Measurements from ENCODE around the gene DNAH14.

DNAH14 gene

DNA sequence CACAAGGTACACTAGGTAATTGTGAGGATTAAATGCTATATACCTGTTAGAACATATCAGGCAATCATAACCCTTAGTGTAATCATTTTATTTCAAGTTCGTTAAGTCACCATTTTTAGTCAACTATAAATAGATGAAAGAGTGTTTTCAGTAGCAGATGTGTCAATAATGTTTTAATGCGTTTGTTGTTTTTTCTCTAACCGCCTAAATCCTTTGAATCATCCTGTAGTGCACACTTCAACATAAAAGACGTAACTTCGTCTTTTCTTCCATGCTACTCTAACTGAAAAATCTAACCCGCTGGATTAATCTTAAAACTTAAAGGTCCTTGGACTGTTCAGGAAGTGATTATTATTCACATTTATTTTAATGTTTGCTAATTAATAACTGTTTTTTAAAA lies 505.6 kb downstream of the DNAH14 start:
- no peak for DNase-seq

DNA sequence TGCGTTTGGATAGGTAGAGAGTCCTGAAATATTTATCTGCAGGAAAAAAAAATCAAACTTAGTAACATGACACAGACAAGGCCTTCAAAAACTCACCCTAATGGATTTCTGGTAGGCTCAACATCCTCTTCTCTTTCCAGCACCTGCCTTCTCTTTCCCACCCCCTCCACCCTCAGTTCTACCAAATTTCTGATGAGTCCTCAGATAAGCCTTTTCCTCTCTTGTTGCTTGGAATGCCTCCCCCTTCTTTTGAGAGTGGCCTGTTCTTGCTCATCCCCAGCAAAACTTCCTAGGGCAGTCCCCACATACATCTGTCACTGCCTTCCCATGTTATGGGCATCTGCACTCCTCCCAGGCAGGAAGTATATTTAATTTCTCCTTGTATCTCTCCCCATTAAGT lies 506.0 kb downstream of the DNAH14 start:
- DNase-seq, result no peak

DNA sequence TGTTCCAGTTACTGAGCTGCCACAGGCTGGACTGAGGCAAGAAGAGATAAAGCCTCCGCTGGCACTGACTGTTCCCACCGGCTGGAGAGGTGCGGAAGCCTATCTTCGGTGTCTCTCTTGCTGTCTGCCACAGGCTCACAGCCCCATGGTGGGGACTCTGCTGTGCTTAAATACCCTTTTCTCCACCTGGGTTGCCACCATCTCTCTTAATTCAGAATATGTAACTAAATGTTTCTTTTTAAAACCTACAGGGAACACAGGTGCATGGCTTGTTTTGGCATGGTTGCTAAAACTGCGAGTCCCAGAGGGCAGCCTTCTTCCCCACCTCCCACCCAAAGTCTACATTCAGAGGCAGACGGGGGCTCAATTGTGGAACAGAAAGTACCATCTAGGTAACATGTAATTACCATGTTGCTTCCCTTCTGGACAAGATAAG lies 506.5 kb downstream of the DNAH14 start:
- no peak for DNase-seq

DNA sequence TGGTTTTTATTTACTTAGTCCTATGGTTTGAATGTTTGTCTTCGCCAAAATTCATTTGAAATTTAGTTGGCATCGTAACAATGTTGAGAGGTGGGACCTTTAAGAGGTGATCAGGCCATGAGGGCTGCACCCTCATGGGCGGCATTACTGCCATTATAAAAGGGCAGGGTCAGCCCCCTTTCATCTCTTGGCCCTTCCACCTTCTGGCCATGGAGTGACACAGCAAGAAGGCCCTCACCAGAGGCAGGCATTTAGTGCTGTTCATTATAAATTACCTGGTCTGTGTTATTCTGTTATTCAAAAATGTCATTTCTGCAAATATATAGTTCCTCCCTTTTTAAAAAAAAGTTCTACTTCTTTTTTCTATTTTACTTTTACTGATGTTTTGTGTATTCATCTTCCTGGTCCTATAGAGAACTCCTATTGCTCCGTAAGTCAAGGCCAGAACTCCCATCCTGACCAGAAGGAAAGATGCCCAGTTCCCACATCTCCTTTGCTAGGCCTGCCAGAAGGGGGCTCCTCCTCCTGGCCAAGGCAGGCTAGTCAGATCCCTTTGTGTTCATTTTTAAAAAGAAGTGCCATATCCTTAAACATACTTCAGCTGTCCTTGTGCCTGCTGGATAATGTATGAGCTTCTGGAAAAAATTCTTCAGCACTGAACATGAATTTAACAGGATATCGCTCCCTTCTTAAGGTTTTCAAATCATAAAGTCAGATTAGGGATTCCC lies 508.4 kb downstream of the DNAH14 start:
- DNase-seq, result no peak

DNA sequence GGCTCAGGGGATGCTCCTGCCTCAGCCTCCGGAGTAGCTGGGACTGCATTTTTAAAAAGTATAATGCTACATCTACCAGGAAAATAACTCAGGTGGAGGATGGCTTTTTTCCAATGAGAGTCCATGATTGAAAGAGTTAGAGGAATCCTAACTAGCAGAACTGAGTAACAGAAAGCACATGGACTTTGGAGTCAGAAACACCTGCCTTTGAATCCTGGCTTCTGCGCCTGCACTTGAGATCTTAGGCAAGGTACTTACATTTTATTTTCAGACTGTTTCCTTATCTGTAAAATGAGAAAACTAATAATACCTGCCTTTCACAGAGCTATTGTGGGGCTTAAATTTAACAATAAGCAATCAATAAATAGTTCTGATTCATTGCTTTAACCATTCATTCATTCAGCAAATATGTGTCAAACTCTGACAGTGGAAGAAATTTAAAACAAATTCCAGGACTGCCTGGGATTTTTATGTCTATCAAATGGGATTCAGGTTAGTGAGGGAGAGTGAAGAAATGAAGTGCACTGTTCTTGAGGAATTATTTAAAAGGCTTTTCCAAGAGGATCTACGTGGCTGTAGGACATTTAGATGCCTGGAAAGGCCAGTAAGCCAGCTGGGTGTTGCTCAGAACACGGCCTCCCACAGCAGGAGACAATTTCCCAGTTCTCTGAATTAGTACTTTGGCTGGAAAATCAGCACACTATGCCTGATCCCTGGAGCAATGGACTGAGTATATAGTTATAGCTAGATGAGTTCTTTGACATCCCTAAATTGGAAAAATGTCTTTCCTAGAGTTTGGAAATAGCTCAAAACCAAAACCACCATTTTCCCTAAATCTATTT lies 511.1 kb downstream of the DNAH14 start:
- DNase-seq, result no peak

DNA sequence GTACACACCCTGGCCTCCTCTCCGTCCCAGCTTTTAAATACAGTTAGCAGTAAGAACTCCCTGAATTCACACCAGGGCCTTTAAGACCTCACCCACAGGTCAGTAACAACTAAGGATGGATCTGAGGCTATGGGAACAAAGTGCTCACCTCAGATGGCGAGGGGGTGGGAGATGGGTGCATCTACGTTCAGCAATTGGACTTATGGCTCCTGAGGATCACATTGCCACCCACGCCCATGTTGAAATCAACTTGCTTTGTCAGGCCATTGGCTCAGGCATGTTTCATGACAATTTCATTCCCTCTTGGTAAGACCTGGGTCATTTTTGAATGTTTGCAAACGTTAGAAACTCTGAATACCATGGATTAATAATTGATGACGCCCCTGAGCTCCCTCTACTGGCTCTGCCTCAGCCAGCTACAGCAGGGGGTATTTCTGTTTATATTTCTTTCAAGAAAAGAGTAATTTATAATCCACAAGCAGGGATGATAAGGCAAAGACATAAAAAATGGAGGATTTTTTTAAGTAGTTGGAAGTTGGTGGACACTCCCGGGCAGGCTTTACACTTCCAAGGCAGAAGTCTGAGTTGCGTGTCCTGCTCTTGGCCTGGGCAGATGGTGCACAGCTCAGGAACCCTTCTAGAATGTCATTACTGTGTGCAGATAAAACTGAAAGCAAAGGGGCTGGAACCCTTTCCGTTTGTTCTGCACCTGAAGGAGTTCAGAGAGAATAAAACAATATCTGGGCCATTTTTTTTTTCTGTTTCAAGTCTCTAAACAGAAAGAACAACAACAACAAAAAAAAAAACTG lies 512.0 kb downstream of the DNAH14 start:
- no peak for DNase-seq

DNA sequence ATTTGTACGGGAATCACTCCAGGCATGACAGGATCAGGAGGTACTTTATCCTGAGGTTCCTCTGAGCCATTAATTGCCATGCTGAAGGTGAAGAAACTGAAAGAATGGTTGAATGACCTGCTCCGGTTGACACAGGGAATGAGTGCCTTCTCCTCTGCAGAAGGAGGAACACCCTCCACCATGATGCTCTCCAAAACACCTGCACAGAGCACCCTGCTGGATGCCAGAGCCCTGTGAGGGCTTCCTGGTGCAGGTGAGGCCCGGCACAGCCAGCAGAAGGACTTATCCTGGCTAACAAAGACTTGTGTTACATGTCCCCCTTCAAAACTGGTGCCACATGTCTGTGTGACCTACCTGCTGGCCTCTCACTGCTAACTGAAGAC lies 512.6 kb downstream of the DNAH14 start:
- DNase-seq, result no peak

DNA sequence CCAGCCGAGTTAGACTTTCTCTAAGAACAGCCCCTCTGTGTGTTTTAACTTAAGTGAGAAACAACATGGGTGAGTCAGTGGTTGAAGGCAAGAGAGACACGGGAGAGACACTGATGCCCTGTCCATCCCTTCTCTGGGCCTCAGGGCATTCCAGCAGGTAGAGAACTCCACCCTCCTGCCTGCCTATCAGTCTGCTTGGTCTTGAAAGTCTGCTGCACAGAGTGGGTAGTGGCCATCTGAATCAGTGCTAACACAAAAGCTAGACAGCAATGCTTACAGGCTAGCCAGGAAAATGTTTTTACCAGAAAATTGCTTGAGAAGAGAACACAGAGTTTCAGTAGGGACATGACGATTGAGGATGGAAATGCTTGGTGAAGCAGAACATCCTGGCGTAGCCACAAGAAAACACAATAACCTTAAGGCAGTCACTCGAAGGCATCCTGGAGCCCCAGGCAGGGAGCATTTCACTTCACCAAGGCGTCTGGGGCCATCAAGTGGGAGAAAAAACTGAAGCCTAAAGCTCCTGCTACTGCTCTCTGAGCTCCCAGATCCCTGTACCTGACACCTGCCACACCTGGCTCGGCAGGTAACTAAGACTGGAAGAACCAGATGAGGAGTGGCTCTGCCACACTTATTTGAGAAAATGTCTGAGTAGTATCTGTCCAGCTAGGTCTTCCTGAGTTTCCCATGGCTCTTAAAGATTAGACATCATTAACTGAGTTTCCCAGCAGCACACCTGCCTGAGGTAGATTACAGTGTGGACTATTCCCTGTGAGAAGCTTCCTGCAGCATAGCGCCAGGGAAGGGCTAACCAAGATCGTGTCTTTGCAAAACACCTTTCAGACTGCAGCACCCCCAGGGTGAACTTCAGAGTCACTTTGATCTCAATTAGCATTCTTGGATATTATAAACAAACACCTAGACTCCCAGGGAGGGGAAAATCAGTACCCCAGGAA lies 516.4 kb downstream of the DNAH14 start:
- DNase-seq, result no peak

DNA sequence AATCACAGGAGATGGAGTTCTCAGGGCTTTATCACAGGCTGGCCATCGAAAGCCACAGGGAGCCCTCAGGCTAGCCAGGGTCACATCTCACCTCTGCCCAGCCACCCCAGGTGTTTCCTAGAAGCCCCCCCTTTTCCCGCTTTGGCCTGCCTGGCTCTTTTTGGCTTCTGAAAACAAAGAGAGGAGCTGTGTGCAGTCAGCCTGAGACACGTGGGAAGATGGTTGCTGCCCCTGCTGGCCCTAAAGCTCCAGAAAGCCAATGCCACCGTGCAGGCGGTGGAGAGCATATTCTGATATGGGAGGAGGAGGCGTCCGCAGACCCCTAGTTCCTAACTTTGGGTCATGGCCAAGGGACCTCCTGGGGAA lies 517.1 kb downstream of the DNAH14 start:
- no peak for DNase-seq

DNA sequence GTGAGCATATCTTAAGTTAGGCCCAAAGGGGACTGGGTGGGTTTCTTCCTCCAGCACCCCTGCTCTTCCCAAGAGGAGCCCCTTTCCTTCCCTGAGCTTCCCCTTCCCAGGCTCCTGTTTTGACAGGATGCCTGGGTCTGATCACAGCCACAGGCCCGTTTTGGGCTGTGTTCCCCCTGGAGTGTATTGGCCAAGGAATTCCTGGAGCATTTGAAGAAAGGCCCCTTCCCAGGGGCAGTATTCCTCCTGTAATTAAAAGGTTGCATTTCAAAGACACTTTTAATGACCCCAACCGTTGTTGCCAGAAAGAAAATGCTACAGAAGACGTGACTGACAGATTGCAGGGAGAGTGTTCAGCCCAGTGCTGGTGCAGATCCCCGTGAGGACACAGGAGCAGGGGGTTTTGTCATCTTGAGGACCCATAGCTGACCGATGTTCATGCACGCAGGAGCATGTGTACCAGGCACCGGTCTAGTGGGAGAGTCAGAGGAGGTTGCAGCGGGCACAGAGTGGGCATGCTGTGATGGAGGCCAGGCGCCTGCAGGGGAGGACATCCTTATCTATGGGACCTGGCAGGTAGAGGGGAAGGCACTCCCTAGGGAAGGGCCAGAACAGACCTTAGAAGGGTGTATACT lies 517.6 kb downstream of the DNAH14 start:
- no peak for DNase-seq

DNA sequence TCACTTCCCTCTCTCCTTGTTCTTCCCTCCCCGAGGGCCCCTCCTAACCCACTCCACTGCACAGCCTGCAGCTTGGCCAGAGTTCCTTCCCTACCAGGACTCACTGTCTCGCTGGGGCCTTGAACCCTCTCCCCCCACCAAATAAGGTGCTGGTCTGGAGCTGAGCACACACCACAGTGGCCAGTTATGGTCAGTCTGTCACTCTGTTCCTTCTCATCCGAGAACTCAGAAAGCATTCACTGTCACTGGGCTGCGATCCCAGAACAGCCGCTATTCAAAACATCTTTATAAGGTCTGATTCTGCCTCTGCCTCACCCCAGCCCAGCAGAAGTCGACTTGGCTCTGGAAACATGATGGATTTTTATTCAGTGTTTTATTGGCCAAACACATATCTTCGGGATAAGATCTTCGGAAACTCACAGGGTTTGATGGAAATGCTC lies 518.2 kb downstream of the DNAH14 start:
- no peak for DNase-seq

DNA sequence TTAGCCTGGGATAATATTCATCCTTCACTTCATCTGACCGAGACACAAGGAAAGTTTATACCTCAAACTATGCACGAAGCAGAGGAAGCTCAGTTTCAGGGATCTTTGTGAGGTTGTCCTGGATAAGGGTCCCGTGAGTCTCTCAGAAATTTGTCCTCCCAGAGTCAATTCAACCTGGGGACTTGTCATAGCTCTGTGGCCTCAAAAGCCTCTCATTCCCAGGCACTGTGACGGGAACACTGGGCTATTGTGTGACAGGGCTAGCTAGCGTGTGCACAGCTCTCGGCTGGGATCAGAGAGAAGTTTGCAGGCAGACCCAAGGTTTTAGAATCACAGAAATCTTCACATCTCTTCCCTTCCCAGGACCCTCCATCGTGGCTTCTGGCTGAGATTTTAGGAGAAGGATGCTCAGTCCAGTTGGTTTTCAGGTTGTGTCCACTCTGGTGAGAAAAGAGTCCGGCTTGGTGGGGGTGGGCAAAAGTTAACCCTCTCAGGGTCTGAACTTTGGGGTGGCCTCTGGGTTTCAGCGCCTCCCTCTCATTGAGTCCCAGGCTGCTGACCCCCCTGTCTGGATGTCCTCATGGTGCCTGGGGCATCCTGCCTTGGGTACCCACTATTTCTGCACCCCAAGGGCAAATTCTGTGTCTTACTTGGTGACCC lies 518.8 kb downstream of the DNAH14 start:
- no peak for DNase-seq
